Stimulated activated CD8-positive, alpha-beta memory T cell treated with anti-CD3 and anti-CD28 coated beads, Interleukin-15, amount 100 ng/mL, for 48 hours (primary cell): Measurements from ENCODE around the gene PAM16.
"Not testable (repeated sequence)": the region's sequence is repeated elsewhere in the genome, so short reads cannot be mapped to it uniquely, and the experiment has no call there.

Experiments
- DNase-seq, 2 donors: peaks; one replicate each; pipeline ENCODE4 v3.0.0-alpha.2; 2020; ENCODE audit warnings: low read depth in 2 of 2

PAM16 gene

GRCh38 chr16:4334724-4335495 is 16.2 kb downstream of the PAM16 start:
- DNase-seq, result no peak

DNA sequence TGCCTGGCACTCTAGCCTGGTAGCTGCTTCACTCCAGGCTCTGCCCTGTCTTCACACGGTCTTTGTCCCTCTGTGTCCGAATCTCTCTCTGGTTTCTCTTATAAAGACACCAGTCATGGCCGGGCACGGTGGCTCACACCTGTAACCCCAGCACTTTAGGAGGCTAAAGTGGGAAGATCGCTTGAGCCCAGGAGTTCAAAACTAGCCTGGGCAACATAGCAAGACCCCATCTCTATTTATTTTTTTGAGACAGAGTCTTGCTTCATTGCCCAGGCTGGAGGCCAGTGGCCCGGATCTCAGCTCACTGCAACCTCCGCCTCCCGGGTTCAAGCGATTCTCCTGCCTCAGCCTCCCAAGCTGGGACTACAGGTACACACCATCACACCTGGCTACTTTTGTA is 17.4 kb downstream of the PAM16 start:
- DNase-seq, result not testable (repeated sequence)

DNA sequence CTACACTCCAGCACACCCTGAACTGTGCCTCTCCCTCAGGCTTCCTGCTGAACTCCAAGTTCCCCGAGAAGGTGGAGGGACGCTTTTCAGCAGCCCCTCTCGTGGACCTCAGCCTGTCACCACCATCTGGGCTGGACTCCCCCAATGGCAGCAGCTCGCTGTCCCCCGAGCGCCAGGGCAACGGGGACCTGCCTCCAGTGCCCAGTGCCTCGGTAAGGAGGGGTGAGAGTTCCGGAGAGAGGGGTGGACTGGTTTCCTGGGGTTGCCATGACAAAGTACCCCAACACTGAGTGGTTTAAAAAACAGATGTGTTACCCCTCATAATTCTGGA is 17.8 kb downstream of the PAM16 start:
- no peak for DNase-seq

GRCh38 chr16:4332623-4333307 is 18.4 kb downstream of the PAM16 start:
- no peak for DNase-seq

DNA sequence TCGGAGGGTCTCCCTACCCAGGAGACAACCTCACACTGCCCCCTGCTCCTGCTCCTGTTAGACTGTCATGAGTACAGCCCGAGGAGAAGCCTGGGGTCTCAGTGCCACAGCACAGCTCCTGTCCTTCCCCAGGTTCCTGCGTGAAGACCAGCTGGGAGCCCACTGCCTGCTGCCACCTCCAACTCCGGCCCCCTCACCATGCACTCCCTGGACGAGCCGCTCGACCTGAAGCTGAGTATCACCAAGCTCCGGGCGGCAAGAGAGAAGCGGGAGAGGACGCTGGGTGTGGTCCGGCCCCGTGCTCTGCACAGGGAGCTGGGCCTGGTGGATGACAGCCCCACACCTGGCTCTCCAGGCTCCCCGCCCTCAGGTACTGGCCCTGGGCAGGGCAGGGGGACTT is 19.0 kb downstream of the PAM16 start:
- DNase-seq, result no peak

DNA sequence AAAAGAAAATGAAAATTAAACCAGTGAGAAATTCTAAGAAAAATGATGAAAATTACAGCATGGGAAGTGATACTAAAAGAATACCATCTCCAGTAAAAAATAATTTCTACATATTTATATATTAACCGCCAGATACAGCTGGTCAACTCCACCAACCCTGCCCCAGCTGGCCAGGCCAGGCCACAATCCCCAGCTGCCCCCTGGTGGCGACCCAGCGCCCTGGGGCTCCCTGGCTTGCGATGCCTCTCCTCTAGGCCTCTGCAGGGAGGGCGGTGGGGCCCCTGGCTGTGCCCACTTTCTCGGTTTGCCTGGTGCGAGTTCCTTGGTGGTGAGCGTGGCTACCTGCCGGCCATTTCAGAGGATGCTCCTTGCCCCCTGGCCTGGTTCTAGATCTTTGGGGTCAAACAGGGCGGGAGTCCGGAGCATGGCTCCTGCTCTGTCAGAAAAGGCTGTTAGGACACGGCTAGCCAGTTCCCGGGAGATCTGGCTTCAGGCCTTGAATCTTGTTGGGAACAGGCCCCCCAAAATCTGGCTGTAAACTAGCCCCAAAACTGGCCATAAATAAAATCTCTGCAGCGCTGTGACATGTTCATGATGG is 20.7 kb downstream of the PAM16 start:
- peak in 1 of 2 donors; percentile 47 for DNase-seq

- no peak for DNase-seq
Measured at GRCh38 chr16:4328782-4329775, 22.0 kb downstream of the PAM16 start.

- no peak for DNase-seq
Measured at GRCh38 chr16:4328046-4328781, 22.9 kb downstream of the PAM16 start.

DNA sequence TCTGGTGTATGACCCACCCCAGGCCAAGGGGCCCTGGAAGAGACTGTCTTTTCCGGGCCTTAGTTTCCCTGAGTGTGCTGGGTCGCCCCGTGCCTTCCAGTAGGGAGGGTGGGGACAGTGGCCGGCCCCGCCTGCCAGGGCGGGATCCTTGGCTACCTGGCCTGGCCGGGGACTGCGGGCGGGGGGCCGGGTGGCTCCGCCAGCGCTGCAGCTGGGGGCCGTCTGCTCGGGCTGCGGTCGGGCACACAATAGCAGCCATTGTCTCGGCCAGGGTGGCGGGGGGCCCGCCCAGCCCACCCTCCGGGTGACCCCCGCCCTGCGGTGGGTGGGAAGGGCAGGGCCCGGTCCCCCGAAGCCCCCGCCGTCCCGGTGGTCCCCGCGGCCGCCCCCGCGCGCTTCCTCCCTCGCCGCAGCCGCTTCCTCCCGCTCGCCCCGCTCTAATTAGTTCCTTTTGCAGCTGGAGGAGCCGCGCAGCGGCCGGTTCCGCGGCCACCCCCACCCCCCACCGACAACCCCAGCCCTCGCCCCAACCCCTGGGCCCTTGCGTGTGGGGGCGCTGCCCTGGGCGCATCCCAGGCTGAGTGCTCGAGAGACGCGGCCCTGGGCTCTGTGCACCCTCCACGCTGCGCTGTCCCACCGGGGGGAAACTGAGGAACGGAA is 23.6 kb downstream of the PAM16 start:
- no peak for DNase-seq

- DNase-seq, result no peak
Measured at GRCh38 chr16:4325253-4325758, 25.8 kb downstream of the PAM16 start.

GRCh38 chr16:4324492-4325252 is 26.4 kb downstream of the PAM16 start:
- no peak for DNase-seq

- no peak for DNase-seq
Measured at GRCh38 chr16:4323845-4324488, 27.2 kb downstream of the PAM16 start.

- no peak for DNase-seq
Measured at GRCh38 chr16:4323071-4323844, 27.9 kb downstream of the PAM16 start.

- DNase-seq, result no peak
Measured at GRCh38 chr16:4322121-4323052, 28.7 kb downstream of the PAM16 start.

GRCh38 chr16:4321286-4322120 is 29.6 kb downstream of the PAM16 start:
- no peak for DNase-seq

DNA sequence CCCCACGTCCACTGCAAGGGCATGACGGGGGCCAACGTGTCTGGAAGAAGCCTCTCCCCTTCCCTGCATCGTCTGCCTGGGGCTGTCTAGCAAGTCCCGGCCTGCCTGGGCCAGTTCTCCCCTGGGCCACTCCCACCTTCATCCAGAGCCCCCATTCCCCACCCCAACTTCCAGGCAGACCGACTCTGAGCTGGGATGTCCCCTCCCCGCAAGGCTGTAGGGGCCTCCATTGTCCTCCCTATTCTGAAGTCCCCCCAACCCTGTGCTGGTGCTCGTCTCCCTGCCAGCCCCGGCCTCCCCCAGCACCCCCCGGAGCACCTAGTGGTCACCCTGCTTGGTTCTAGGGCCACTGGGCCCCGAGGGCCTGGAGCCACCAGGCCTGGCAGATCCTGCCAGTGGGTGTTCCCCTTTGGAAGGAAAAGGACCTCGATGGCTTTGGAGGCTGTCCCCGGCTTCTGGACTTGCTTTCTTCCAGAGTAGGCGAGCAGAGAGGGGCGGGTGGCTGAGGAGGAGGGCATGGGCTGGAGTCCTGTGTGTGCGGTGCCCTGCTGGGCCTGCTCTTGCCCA is 30.5 kb downstream of the PAM16 start:
- no peak for DNase-seq
